Adrenal gland (tissue), 5 donors: Measurements from ENCODE around the gene THSD4.

Experiments
- POLR2A ChIP-seq, 2 donors: fragments of 450-650 bp; IDR thresholded peaks; one replicate each; pipeline ENCODE4 v1.6.1; 2017; ENCODE audit warnings: antibody characterized with exemption in 2 of 2, mild to moderate bottlenecking in 2 of 2, moderate library complexity in 1 of 2
- TF ChIP-seq, protein P1 (sequence below), 6 experiments: fragments of 450-650 bp in 4 of 6; fragments of 200-600 bp in 2 of 6; sonication (generic) in 1 of 6; IDR thresholded peaks; 1 replicate in 5 of 6; 2 replicates in 1 of 6; pipeline versions ENCODE4 v1.5.1 to v1.8.0; 2016 to 2021; ENCODE audit warnings: antibody characterized with exemption in 6 of 6, mild to moderate bottlenecking in 2 of 6, moderate library complexity in 1 of 6
- donor health status: DM: no; HTN: no; CAD: no.

DNA sequence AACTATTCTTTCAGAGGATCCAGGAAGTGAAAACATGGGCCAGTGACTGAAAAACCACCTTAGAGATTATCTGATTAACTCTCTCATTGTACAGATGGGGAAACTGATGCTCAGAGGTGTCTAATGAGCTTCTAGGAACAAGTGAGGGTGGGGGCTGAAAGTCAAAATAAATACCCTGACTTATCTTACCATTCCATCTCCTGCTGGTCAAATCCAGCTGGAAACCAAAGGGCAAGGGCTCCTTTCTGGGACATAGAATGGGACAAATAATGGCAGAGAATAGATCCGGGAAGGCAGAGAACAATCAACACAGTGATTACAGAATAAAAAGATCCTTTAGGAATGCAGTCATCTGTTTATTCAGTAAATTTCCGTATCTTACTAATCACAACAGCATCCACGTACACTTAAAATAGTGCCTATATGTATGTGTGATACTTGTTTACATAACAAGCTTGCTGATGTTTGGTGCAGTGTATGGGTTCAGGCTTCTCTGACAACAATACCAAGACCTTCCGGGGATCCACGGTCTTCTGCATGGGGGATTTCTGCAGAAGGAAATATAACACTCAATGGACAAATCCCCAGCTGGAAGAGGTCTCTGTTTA is 173.2 kb downstream of the THSD4 start:
- TF ChIP-seq, protein P1, sequence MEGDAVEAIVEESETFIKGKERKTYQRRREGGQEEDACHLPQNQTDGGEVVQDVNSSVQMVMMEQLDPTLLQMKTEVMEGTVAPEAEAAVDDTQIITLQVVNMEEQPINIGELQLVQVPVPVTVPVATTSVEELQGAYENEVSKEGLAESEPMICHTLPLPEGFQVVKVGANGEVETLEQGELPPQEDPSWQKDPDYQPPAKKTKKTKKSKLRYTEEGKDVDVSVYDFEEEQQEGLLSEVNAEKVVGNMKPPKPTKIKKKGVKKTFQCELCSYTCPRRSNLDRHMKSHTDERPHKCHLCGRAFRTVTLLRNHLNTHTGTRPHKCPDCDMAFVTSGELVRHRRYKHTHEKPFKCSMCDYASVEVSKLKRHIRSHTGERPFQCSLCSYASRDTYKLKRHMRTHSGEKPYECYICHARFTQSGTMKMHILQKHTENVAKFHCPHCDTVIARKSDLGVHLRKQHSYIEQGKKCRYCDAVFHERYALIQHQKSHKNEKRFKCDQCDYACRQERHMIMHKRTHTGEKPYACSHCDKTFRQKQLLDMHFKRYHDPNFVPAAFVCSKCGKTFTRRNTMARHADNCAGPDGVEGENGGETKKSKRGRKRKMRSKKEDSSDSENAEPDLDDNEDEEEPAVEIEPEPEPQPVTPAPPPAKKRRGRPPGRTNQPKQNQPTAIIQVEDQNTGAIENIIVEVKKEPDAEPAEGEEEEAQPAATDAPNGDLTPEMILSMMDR (IDR thresholded peaks at IDR 0.05): no peak
- TF ChIP-seq POLR2A (IDR thresholded peaks at IDR 0.05): no peak
